Measurements from ENCODE around the gene CRIP3. TPM values are rescaled to one million over a fixed set of nuclear protein-coding genes. Genes with fewer than 3 reads are reported as not detected.

CRIP3 gene
- total RNA-seq, 1 experiment from 2014 or later: 44.7 TPM

GRCh38 chr6:43274916-43275597, 33.6 kb downstream of the CRIP3 start:
- H3K36me3 Mint-ChIP-seq: no peaks in the 10 kb centered on the region
- CTCF ChIA-PET: interaction anchor here (1.0 to 2.7 kb wide), 4 partner anchors 12 to 81 kb away, joined by 3 to 18 read pairs (median 8); partner anchors contain the start of gene CRIP3
- no peaks in the 10 kb centered on the region for H3K9me3 Mint-ChIP-seq
- DNase-seq (ENCODE audit: low spot score): no peak
- TF ChIP-seq ZNF423 (CRISPR knock-in tag; IDR thresholded peaks at IDR 0.05) (peak; percentile 32; the same call in 1 of the 2 replicates), ATF6 (CRISPR knock-in tag; IDR thresholded peaks at IDR 0.05) (no peak)
- peak; percentile 7 for ATAC-seq
- POLR2A ChIA-PET: interaction anchor here (0.6 to 0.9 kb wide), 2 partner anchors 33 to 61 kb away, joined by 3 read pairs; no protein-coding TSS in a partner anchor
- H3K4me3 Mint-ChIP-seq: peak overlapping the region; percentile 84
- H3K27ac Mint-ChIP-seq: no peak overlapping the region
- H3K27me3 Mint-ChIP-seq (ENCODE audit: low read depth): peaks cover 73% of the 10 kb centered on the region
- H3K4me1 Mint-ChIP-seq: peaks cover 40% of the 10 kb centered on the region

- peaks cover 79% of the 10 kb centered on the region for H3K27me3 Mint-ChIP-seq (ENCODE audit: low read depth)
Measured at GRCh38 chr6:43274127-43274915, 34.3 kb downstream of the CRIP3 start.

GRCh38 chr6:43273707-43274106, 34.9 kb downstream of the CRIP3 start:
- H3K4me1 Mint-ChIP-seq: peaks cover 44% of the 10 kb centered on the region
- peak overlapping the region; percentile 84; the same call in 1 of the 2 replicates for H3K4me3 Mint-ChIP-seq
- no peak for ATAC-seq
- POLR2A ChIA-PET: interaction anchor here (0.8 kb wide), 1 partner anchor 35 kb away, joined by 4 read pairs; the partner anchor contains the start of gene CRIP3
- no peak for DNase-seq (ENCODE audit: low spot score)
- no peaks in the 10 kb centered on the region for H3K36me3 Mint-ChIP-seq
- peaks cover 86% of the 10 kb centered on the region for H3K27me3 Mint-ChIP-seq (ENCODE audit: low read depth)
- CTCF ChIA-PET: interaction anchor here (1.4 kb wide), 1 partner anchor 10 kb away, joined by 5 read pairs; no protein-coding TSS in a partner anchor
- no peak overlapping the region for H3K27ac Mint-ChIP-seq
- H3K9me3 Mint-ChIP-seq: no peaks in the 10 kb centered on the region
- no peak for TF ChIP-seq USF1 (CRISPR knock-in tag; IDR thresholded peaks at IDR 0.05)
- no peak for TF ChIP-seq E2F1 (CRISPR knock-in tag; IDR thresholded peaks at IDR 0.05)
- no peak for TF ChIP-seq ZNF219 (CRISPR knock-in tag; IDR thresholded peaks at IDR 0.05; ENCODE audit: borderline replicate concordance)
- TF ChIP-seq NR2C2 (CRISPR knock-in tag; IDR thresholded peaks at IDR 0.05): no peak
- no peak for TF ChIP-seq FOXP4 (CRISPR knock-in tag; IDR thresholded peaks at IDR 0.05)
- no peak for TF ChIP-seq TCF7 (CRISPR knock-in tag; IDR thresholded peaks at IDR 0.05; ENCODE audit: low read depth)
- TF ChIP-seq ATF6 (CRISPR knock-in tag; IDR thresholded peaks at IDR 0.05): no peak
- TF ChIP-seq NFATC4 (CRISPR knock-in tag; IDR thresholded peaks at IDR 0.05): no peak
- TF ChIP-seq NFE2L1 (CRISPR knock-in tag; IDR thresholded peaks at IDR 0.05): no peak
- no peak for TF ChIP-seq SMAD3 (CRISPR knock-in tag; IDR thresholded peaks at IDR 0.05; ENCODE audit: borderline replicate concordance)
- no peak for TF ChIP-seq MLX (CRISPR knock-in tag; IDR thresholded peaks at IDR 0.05)
- TF ChIP-seq ZBTB43 (CRISPR knock-in tag; IDR thresholded peaks at IDR 0.05): no peak
- no peak for TF ChIP-seq ZBTB21 (CRISPR knock-in tag; IDR thresholded peaks at IDR 0.05; ENCODE audit: borderline replicate concordance)
- no peak for TF ChIP-seq ZNF121 (CRISPR knock-in tag; IDR thresholded peaks at IDR 0.05)
- TF ChIP-seq HMGA2 (CRISPR knock-in tag; IDR thresholded peaks at IDR 0.05): no peak
- TF ChIP-seq FOXK1 (CRISPR knock-in tag; IDR thresholded peaks at IDR 0.05): no peak

More at GRCh38 chr6:43274127-43274915, 34.3 kb downstream of the CRIP3 start:
- POLR2A ChIA-PET: interaction anchor here (0.8 kb wide), 1 partner anchor 34 kb away, joined by 4 read pairs; the partner anchor contains the start of gene CRIP3
- Mint-ChIP-seq H3K27ac (no peak overlapping the region), H3K36me3 (no peaks in the 10 kb centered on the region), H3K4me1 (peaks cover 42% of the 10 kb centered on the region), H3K4me3 (peak overlapping the region; percentile 84), H3K9me3 (no peaks in the 10 kb centered on the region)
- DNase-seq (ENCODE audit: low spot score) (no peak), ATAC-seq (no peak)
- TF ChIP-seq ZNF121 (CRISPR knock-in tag; IDR thresholded peaks at IDR 0.05): no peak
- CTCF ChIA-PET: no interaction called here

All from WTC11 (cell line).